WTC11 (cell line): ENCODE data around the gene TIPRL. TPM values are rescaled to one million over a fixed set of nuclear protein-coding genes. Genes with fewer than 3 reads are reported as not detected.

Experiments
- ATAC-seq: fragments of 200-7000 bp; cut with Tn5 transposase; 2 replicates; pipeline ENCODE4 v1.10.0; 2021; ENCODE audit warnings: mild to moderate bottlenecking, moderate library complexity
- CTCF ChIA-PET: fragments of 300-600 bp; sonication (Branson Sonifier 250); formaldehyde crosslinking; loops from one replicate; lab custom pipeline; 2021; ENCODE audit warnings: antibody characterized with exemption; lab: Charles Lee
- POLR2A ChIA-PET: fragments of 350-600 bp; sonication (Branson Sonifier 250); formaldehyde crosslinking; loops from one replicate; lab custom pipeline; 2021; ENCODE audit warnings: antibody characterized with exemption; lab: Charles Lee
- DNase-seq: peaks from one replicate; pipeline ENCODE4 v3.0.0; 2021; ENCODE audit warnings: low spot score
- H3K27ac Mint-ChIP-seq: 2 replicates; pipeline ENCODE4 v1.8.0; 2021; ENCODE audit warnings: mixed read lengths
- H3K27me3 Mint-ChIP-seq: 2 replicates; pipeline ENCODE4 v1.8.0; 2021; ENCODE audit warnings: low read depth, mild to moderate bottlenecking, moderate library complexity, mixed read lengths
- H3K36me3 Mint-ChIP-seq: 2 replicates; pipeline ENCODE4 v1.8.0; 2021; ENCODE audit warnings: mixed read lengths
- H3K4me1 Mint-ChIP-seq: 2 replicates; pipeline ENCODE4 v1.8.0; 2022; ENCODE audit warnings: mixed read lengths
- H3K4me3 Mint-ChIP-seq: 2 replicates; pipeline ENCODE4 v1.8.0; 2021; ENCODE audit warnings: mild to moderate bottlenecking, moderate library complexity, mixed read lengths
- H3K9me3 Mint-ChIP-seq: 2 replicates; pipeline ENCODE4 v1.8.0; 2021; ENCODE audit warnings: mixed read lengths
- AFF4 ChIP-seq: sonication (generic); formaldehyde crosslinking; IDR thresholded peaks from 2 replicates; pipeline ENCODE4 v1.8.1; 2023; ENCODE audit warnings: mild to moderate bottlenecking, missing genetic modification reagents, borderline replicate concordance
- ARID4B ChIP-seq: sonication (generic); formaldehyde crosslinking; IDR thresholded peaks from 2 replicates; pipeline ENCODE4 v1.8.0; 2023; ENCODE audit warnings: missing genetic modification reagents, mild to moderate bottlenecking, borderline replicate concordance
- CREM ChIP-seq: sonication (generic); formaldehyde crosslinking; IDR thresholded peaks from 2 replicates; pipeline ENCODE4 v1.8.1; 2022; ENCODE audit warnings: mild to moderate bottlenecking, missing genetic modification reagents, moderate library complexity
- ERG ChIP-seq: fragments of 250-450 bp; sonication (Bioruptor Pico); IDR thresholded peaks from 2 replicates; pipeline ENCODE4 v1.8.0; 2021; ENCODE audit warnings: mild to moderate bottlenecking
- IRF2 ChIP-seq: sonication (generic); formaldehyde crosslinking; IDR thresholded peaks from 2 replicates; pipeline ENCODE4 v1.8.0; 2022; ENCODE audit warnings: low read depth, missing genetic modification reagents, borderline replicate concordance
- MAX ChIP-seq: sonication (generic); formaldehyde crosslinking; IDR thresholded peaks from 2 replicates; pipeline ENCODE4 v1.8.0; 2022; ENCODE audit warnings: mild to moderate bottlenecking, missing genetic modification reagents
- NFE2L1 ChIP-seq: sonication (generic); formaldehyde crosslinking; IDR thresholded peaks from 2 replicates; pipeline ENCODE4 v1.8.1; 2023; ENCODE audit warnings: missing genetic modification reagents
- PREB ChIP-seq: sonication (generic); formaldehyde crosslinking; IDR thresholded peaks from 2 replicates; pipeline ENCODE4 v1.8.1; 2022; ENCODE audit warnings: mild to moderate bottlenecking, missing genetic modification reagents, moderate library complexity, borderline replicate concordance
- RORB ChIP-seq: fragments of 250-450 bp; sonication (Bioruptor Pico); IDR thresholded peaks from 2 replicates; pipeline ENCODE4 v1.9.0; 2021; ENCODE audit warnings: mild to moderate bottlenecking
- USF1 ChIP-seq: sonication (generic); formaldehyde crosslinking; IDR thresholded peaks from 2 replicates; pipeline ENCODE4 v1.8.0; 2022; ENCODE audit warnings: mild to moderate bottlenecking, missing genetic modification reagents
- ZBTB43 ChIP-seq: sonication (generic); formaldehyde crosslinking; IDR thresholded peaks from 2 replicates; pipeline ENCODE4 v1.8.1; 2023; ENCODE audit warnings: mild to moderate bottlenecking, missing genetic modification reagents
- ZNF232 ChIP-seq: sonication (generic); formaldehyde crosslinking; IDR thresholded peaks from 2 replicates; pipeline ENCODE4 v1.8.0; 2022; ENCODE audit warnings: mild to moderate bottlenecking, missing genetic modification reagents
- ZNF425 ChIP-seq: fragments of 250-450 bp; sonication (Bioruptor Pico); conservative IDR thresholded peaks from 2 replicates; pipeline ENCODE4 v1.9.0; 2021; ENCODE audit warnings: mild to moderate bottlenecking
- total RNA-seq: library from RNA; stranded (reverse); gene quantifications from 3 replicates; pipeline ENCODE4 v1.2.3, GENCODE V29; 2021

TIPRL gene
- total RNA-seq, 1 experiment from 2014 or later: 25.3 TPM

GRCh38 chr1:168245042-168245441 is 66.3 kb downstream of the TIPRL start (continued):
- no peak for TF ChIP-seq CREM (CRISPR knock-in tag)
- TF ChIP-seq AFF4 (CRISPR knock-in tag): no peak
- no peak for TF ChIP-seq RORB
- TF ChIP-seq, all 79 proteins: peak for 0

- TF ChIP-seq ERG (CRISPR knock-in tag) (no peak), ZBTB43 (CRISPR knock-in tag) (no peak), NFE2L1 (CRISPR knock-in tag) (no peak), USF1 (CRISPR knock-in tag) (no peak), PREB (no peak), ZNF232 (CRISPR knock-in tag) (no peak), ARID4B (no peak), MAX (CRISPR knock-in tag) (no peak), IRF2 (no peak), ZNF425 (CRISPR knock-in tag) (no peak)
- ChIA-PET POLR2A (no interaction called here), CTCF (interaction anchor here (1.1 to 1.8 kb wide), 2 partner anchors 11 to 164 kb away, joined by 4 to 6 read pairs; no protein-coding TSS in a partner anchor)
- ATAC-seq (no peak), DNase-seq (no peak)
- Mint-ChIP-seq H3K4me1 (peaks cover 18% of the 10 kb centered on the region), H3K27me3 (no peaks in the 10 kb centered on the region), H3K4me3 (no peak overlapping the region), H3K9me3 (no peaks in the 10 kb centered on the region), H3K27ac (no peak overlapping the region), H3K36me3 (peaks cover 36% of the 10 kb centered on the region)
These were observed 67.7 kb downstream of the TIPRL start for GRCh38 chr1:168246506-168246905.
